Esophagus squamous epithelium (tissue), 4 donors: ENCODE measurements around the gene STIL.

Source experiments
- POLR2A ChIP-seq, 4 donors: fragments of 450-650 bp; IDR thresholded peaks; one replicate each; pipeline ENCODE4 v1.6.1; 2017; ENCODE audit warnings: antibody characterized with exemption in 4 of 4, mild to moderate bottlenecking in 4 of 4, moderate library complexity in 3 of 4
- TF ChIP-seq, protein P1 (sequence below), 6 experiments: fragments of 450-650 bp in 4 of 6; fragments of 200-600 bp in 2 of 6; sonication (generic) in 2 of 6; IDR thresholded peaks; one replicate each; pipeline ENCODE4 v1.5.1; 2016 to 2019; ENCODE audit warnings: antibody characterized with exemption in 6 of 6, mild to moderate bottlenecking in 4 of 6, moderate library complexity in 4 of 6

DNA sequence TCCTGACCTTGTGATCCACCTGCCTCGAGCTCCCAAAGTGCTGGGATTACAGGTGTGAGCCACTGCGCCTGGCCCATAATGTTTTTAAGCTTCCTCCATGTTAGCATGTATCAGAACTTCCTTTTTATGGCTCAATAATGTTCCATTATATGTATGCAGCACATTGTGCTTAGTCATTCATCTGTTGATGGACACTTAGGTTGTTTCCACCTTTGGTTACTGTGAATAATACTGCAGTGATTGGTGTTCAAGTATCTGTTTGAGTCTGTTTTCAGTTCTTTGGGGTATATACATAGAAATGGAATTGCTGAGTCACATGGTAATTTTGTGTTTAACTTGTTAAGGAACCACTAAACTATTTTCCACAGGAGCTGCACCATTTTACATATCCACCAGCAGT is 37.4 kb upstream of the STIL start:
- TF ChIP-seq, protein P1, sequence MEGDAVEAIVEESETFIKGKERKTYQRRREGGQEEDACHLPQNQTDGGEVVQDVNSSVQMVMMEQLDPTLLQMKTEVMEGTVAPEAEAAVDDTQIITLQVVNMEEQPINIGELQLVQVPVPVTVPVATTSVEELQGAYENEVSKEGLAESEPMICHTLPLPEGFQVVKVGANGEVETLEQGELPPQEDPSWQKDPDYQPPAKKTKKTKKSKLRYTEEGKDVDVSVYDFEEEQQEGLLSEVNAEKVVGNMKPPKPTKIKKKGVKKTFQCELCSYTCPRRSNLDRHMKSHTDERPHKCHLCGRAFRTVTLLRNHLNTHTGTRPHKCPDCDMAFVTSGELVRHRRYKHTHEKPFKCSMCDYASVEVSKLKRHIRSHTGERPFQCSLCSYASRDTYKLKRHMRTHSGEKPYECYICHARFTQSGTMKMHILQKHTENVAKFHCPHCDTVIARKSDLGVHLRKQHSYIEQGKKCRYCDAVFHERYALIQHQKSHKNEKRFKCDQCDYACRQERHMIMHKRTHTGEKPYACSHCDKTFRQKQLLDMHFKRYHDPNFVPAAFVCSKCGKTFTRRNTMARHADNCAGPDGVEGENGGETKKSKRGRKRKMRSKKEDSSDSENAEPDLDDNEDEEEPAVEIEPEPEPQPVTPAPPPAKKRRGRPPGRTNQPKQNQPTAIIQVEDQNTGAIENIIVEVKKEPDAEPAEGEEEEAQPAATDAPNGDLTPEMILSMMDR (IDR thresholded peaks at IDR 0.05), result no peak
- no peak for TF ChIP-seq POLR2A (IDR thresholded peaks at IDR 0.05)
